DMS79 treated with DMSO at 0.1 percent for 48 hours (cell line): ENCODE results near the gene SLC43A3.
A peak's percentile ranks its signal among the peaks of the same experiment; 100 is the strongest.
"Not testable (repeated sequence)": the region's sequence is repeated elsewhere in the genome, so short reads cannot be mapped to it uniquely, and the experiment has no call there.

Source experiments
- DNase-seq: peaks from one replicate; lab custom pipeline; 2025; lab: John Stamatoyannopoulos, UW

The SLC43A3 gene

GRCh38 chr11:57459164-57460021 is 32.5 kb upstream of the SLC43A3 start:
- DNase-seq = no peak

GRCh38 chr11:57458410-57459163 is 31.7 kb upstream of the SLC43A3 start:
- peak; percentile 40 for DNase-seq

GRCh38 chr11:57458060-57458409 is 31.1 kb upstream of the SLC43A3 start:
- DNase-seq = peak; percentile 8

GRCh38 chr11:57457643-57458023 is 30.7 kb upstream of the SLC43A3 start:
- no peak for DNase-seq

- DNase-seq = peak; percentile 45
These were observed 30.2 kb upstream of the SLC43A3 start for GRCh38 chr11:57456960-57457642.

- peak; percentile 28 for DNase-seq
These were observed 26.7 kb upstream of the SLC43A3 start for GRCh38 chr11:57453543-57454177.

GRCh38 chr11:57446055-57446454 is 19.1 kb upstream of the SLC43A3 start:
- no peak for DNase-seq

- DNase-seq = not testable (repeated sequence)
These were observed 18.1 kb upstream of the SLC43A3 start for GRCh38 chr11:57445122-57445394.

- DNase-seq = no peak
These were observed 17.6 kb upstream of the SLC43A3 start for GRCh38 chr11:57444362-57445121.

- DNase-seq = peak; percentile 77
These were observed 14.0 kb upstream of the SLC43A3 start for GRCh38 chr11:57440744-57441414.

GRCh38 chr11:57439786-57440185 is 12.9 kb upstream of the SLC43A3 start:
- no peak for DNase-seq

- DNase-seq = no peak
These were observed 11.7 kb upstream of the SLC43A3 start for GRCh38 chr11:57438345-57439285.

GRCh38 chr11:57436031-57436430 is 9.1 kb upstream of the SLC43A3 start:
- no peak for DNase-seq

GRCh38 chr11:57434640-57435546 is 8.0 kb upstream of the SLC43A3 start:
- peak; percentile 94 for DNase-seq

- peak; percentile 46 for DNase-seq
These were observed 5.8 kb upstream of the SLC43A3 start for GRCh38 chr11:57432714-57433163.

- no peak for DNase-seq
These were observed 5.2 kb upstream of the SLC43A3 start for GRCh38 chr11:57432149-57432561.

- DNase-seq = no peak
These were observed 4.0 kb upstream of the SLC43A3 start for GRCh38 chr11:57430952-57431351.

GRCh38 chr11:57429946-57430345 is 3.0 kb upstream of the SLC43A3 start:
- no peak for DNase-seq

- DNase-seq = no peak
These were observed 1.7 kb upstream of the SLC43A3 start for GRCh38 chr11:57428643-57429042.
